GM19043 (cell line): ENCODE measurements around the gene FDXR.
"Not testable (repeated sequence)": the region's sequence is repeated elsewhere in the genome, so short reads cannot be mapped to it uniquely, and the experiment has no call there.

Experiments
- ATAC-seq: cut with Tn5 transposase; IDR thresholded peaks from one replicate; pipeline ENCODE4 v1.9.1; 2021; ENCODE audit warnings: low read depth; ENCODE audit not compliant: unreplicated experiment

Gene FDXR

DNA sequence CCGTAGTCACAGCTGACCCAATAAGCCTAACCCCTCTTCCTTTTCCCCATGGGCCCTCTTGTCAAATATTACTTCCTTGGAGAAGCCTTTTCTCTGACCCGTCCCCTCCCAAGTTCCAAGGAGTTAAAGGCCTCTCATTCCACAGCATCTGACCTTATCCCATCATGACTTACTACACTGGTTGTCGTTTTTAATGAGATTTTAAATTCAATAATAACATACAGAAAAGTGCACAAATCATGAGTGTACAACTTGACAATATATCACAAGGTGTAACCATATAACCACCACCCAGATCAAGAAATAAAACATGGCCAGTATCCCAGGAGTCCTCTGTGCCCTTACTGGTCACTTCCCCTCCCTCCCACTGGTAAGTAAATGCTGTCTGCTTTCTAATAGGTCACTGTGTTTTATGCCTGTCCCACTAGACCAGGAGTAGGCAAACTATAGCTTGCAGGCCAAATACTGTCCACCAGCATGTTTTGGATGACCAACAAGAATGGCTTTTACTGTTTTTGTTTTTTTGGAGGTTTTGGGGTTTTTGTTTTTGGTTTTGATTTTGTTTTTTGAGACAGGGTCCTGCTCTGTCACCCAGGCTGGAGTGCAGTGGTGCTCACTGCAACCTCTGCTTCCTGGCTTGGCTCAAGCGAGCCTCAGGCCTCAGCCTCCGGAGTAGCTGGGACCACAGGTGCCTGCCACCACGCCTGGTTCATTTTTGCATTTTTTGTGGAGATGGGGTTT lies 1.2 kb upstream of the FDXR start:
- no peak for ATAC-seq

DNA sequence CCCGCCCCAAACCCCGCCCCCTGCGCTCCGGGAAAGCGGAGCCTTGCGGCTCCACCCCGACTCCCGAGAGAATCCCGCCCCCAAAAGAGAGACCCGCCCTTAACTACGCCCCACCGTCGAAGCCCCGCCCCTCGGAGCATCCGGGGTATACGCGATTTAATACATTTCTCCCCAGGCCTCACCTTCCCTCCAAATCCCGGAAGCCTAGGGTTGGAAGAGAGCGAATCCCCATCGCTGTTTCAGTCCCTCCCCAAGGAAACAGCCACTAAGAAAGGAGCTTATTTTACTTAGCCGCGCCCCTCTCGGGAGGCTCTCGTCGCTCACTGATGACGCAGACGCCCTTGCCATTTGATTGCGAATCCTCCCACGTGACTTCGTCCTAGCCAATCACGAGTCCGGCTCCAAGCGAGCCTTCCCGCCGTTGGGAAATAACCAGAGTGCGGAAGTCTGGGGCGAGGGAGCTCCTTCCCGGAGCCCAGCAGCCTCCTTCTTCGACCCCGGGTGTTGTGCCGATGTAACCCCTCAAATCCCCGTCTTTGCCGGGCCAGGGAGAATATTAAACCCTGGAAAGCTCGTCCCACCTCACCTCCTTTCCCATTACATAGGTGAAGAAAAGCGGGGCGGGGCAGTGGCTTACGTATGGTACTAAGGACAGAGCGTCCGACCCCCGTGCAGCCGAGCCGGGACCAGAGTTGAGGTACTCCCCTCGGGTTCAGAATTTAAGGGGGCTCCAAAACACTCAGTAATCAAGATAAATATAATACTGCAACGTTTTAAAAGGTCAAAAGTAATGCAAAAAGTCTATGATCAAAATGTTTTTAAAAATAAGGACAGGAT lies 461 bp upstream of the FDXR start:
- ATAC-seq: peak; percentile 90

DNA sequence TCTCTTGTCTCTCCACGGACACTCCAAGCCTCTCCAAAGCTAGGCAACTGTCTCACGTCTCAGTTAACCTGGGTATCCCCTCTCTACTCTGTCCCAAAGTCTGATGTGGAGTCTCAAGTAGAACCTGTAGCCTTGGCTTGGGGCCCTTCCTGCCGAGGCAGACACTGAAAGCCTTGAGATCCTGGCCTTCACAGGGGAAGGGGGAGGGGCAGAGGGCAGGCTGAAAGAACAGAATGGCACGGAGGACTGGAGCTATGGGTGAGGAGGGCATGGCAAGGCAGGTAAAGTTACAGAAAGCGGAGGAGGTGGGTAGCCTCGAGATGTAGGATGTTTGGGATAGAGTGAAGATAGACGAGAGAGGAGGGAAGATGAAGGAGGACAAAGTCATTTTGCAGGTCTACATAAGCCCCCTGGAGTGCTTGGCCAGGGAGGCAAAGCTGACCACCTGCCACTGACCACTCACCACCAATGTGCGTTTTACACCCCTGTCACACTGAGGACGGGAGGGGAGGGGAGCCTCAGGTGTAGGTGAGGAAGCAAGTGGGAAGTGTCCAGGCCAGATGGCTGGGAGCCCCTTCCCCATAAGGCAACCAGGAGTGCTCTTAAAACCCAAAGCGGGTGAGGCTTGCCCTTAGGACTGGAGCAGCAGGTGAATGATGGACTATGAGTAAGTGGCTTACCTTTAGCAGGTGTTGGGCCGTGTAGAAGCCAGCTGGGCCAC lies 1.3 kb downstream of the FDXR start:
- no peak for ATAC-seq

DNA sequence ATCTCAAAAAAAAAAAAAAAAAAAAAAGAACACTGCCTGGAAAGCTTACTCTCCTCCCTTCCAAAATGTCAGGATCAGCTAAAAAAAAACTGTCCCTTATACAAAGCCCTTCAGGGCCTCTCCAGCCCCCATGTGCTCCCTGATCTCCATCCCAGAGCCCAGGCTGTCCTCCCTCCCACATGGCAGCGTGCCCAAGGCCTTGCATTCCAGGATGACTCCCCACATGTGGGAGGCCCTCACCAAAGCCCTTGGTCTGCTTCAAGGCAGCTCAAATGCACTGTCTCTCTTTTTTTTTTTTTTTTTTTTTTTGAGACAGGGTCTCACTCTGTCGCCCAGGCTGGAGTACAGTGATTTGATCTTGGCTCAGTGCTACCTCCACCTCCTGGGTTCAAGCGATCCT lies 2.3 kb downstream of the FDXR start:
- no peak for ATAC-seq

DNA sequence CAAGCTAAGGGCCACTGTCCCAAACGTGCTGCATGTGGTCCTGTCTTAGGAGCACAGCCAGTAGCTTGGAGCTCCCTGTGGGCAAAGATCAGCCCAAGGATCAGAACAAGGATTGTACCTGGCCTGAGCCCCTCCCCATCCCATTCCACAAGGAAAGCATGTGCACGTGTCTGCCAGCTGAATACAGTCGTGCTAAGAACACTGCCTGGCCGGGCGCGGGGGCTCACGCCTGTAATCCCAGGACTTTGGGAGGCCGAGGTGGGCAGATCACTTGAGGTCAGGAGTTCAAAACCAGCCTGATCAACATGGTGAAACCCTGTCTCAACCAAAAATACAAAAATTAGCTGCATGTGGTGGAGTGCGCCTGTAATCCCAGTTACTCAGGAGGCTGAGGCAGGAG lies 2.8 kb downstream of the FDXR start:
- ATAC-seq: not testable (repeated sequence)

DNA sequence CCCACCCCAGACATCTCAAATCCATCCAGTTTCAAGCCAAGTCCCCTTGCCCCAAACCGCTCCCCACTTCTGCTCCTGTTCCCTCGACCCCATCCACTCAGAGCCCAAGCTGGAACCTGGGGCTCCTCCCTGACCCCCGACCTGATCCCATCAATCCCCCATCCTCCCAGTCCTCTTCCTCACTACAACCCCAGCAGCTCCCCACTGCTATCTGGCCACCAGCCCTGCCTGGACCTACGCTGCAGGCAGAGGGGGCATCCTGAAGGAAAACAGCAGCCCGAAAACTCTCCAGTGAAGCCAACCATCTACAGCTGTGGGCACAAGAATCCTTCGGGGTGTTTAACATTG lies 3.9 kb downstream of the FDXR start:
- ATAC-seq: no peak

DNA sequence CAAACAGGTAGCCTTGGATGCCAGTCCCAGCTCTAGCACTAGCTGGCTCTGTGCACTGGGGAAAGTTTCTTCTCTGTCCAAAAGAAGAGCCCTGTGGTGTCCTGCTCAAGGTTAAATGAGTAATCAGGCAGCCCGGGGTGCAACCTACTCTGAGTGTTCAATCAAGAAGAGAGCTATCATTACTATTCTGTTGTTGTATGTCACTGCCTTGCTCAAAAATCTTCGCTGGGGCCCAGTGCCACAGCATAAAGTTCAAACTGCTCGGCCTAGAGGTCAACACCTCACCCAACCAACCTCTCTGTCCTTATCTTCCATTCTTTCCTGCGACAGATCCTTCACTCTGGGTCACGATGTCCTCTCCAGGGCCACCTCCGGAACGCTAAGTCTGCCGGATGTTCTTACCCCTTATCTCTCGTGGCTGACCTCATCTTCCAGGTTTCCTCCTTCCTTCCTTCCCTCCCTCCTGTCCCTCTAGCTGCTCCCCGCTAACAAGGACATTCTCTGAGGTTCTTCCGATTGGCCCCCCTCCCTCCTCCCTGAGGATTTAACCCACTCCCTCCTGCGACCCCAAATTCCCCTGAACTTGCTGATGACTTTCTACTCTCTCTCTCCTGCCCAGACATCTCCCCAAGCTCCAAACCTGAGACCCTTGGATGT lies 4.4 kb downstream of the FDXR start:
- ATAC-seq: no peak

DNA sequence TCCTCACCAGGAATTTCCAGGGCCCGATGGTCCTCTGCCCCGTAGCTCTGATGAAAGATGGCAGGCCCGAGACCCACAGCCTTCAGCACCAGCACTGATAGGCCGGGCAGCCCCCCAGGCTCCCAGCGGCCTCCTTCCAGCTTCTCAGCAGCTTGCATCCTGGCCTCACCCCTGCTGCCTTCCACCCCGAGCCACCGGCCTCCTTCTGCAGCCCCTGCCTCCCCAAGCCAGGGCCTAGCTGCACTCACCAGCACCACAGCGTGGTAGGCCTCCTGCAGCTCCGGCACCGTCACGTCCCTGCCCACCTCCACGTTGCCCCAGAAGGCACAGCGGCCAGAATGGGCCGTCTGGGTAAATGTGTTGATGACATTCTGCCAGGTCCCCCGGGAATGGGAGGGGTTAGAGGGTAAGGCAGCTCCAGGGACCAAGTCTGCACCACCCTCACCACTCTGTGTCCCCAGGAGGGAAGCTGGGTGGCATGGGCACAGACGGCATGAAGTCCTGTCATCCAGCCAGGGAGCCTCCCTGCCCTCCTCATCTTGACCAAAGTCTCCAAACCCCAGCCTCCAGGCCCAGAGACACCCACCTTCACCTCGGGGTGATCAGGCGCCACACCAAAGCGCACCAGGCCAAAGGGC lies 6.5 kb downstream of the FDXR start:
- no peak for ATAC-seq

DNA sequence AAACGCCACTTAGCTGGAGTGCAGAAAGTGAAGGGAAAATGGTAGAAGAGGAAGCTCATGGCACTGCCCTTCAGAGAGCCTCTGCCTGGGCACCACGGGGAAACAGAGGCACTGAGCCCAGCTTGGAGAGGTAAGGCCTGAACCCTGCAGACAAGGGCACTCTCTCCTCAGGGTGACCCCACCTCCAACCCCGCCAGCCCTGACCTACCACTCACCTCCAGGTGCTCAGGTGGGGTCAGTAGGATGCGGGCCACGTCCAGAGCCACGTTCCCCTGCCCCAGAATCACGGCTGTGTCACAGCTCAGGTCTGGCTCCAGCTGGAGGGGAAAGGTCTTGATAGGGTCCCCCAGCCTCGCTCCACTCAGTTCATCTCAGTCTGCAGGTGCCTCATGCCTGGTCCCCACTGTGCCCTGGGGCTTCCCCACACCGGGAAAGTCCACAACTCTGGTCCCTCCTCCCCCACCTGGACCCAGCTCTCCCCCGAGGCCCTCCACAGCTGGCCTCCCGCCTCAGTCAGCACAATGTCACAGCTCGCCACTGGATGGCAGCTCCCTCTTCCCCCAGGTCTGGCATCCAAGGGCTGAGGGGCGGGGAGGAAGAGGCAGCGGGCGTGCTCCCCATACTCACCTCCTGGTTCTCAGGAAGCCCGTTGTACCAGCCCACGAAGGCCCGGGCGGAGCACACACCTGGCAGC lies 7.1 kb downstream of the FDXR start:
- no peak for ATAC-seq

DNA sequence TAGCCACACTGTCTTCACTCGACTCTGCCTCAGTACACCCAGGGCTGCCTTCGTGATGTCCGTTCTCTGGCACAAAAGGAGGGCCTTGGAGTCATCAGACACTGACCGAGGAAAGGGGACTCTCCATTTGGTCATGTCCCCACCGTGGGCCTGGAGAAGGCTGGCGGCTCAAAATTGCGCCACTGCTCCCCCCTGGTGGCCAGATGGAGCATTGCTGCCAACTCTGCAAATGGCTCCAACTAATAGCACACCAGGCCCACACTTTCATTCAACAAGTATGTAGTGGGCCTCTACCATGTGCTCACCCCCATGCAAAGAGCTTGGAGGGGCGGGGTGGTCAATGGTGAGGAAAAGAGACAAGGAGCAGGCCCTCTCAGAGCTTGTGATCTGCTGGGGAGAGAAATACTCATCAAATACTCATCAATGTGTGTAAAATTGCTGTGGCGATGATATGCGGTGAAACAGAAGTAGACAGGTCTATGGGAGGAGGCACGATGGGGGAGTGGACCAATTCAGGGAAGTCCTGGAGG lies 7.9 kb downstream of the FDXR start:
- no peak for ATAC-seq

DNA sequence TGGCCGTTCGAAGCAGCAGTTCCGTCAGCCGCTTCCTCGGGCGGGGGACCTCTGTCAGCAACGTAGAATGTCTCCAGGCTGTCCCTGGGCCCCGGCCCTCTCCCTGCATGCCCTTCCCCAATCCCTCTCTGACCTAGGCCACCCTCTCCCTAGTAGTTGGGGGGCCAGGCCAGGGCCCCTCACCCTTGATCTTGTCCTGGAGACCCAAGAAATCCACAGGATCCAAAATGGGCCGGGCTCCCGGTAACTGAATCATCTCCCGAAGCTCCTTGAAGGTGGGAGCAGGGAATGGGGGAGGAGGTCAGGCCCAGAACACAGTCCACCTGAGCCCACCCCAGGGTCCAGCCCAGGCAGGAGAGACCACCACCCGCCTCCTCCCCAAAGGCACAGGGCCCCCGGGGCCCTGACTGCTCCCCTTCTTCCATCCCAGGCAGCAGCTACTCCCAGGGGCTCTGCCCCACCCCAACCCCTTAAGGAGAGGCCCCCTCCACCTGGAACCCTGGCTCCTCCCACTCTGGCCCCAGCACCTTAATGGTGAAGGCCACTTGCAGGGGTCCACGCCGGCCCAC lies 8.4 kb downstream of the FDXR start:
- no peak for ATAC-seq

DNA sequence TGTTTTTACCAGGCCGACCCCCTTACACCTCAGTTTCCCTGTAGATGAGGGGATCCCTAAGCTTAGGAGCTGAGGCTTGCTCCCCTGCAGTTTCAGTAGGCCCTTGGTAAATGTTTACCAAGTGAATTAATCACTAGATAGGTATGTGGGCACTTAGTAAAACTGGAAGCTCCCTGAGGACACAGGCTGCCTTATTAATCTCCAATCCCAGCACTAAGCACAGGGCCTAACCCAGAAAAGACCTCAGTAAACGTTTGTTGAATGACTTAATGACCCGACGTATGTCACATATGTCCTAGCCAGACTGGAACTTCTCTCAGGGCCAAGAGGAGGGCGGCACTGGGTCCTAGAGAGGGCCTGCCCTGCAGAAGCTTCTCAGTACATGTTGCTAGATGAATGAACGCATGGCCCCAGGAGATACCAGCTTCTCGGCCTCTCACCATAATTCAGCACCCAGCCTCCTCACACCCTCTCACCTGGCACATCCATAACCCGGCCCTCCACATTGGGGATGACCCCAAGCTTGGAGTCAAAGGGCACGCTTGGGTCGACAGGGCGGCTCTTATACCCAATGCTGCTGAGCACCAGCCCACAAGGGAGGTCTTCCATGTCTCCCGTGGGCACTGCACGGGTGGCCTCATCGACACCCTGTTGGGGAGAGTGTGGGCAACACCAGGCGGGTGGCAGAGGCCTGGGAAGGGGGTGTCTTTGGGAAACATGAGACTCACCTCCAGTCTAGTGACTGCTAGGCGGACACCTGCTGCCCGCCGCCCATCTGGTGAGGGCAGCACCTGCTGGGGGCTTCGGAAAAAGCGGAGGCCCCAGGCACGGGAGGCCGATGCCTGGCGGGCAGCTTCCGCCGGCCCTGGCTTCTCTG lies 9.1 kb downstream of the FDXR start:
- no peak for ATAC-seq

DNA sequence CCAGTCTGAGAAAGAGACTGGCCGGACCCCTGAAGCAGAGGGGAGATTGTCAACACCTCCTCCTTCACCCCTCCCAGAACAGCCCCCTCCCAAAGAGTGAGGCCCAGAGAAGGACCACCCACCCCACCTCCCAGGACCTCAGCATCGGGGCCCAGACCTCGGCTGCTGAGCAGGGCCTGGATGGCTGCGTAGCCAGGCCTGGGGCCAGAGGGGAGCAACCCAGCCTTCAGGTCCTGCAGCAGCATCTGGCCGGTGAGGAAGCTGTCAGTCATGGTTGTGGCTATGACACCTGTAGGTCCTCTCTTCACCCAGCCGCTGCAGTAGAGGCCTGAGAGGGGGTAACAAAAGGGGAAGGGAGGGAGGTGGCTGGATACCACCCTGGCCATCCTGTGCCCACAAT lies 9.9 kb downstream of the FDXR start:
- no peak for ATAC-seq

DNA sequence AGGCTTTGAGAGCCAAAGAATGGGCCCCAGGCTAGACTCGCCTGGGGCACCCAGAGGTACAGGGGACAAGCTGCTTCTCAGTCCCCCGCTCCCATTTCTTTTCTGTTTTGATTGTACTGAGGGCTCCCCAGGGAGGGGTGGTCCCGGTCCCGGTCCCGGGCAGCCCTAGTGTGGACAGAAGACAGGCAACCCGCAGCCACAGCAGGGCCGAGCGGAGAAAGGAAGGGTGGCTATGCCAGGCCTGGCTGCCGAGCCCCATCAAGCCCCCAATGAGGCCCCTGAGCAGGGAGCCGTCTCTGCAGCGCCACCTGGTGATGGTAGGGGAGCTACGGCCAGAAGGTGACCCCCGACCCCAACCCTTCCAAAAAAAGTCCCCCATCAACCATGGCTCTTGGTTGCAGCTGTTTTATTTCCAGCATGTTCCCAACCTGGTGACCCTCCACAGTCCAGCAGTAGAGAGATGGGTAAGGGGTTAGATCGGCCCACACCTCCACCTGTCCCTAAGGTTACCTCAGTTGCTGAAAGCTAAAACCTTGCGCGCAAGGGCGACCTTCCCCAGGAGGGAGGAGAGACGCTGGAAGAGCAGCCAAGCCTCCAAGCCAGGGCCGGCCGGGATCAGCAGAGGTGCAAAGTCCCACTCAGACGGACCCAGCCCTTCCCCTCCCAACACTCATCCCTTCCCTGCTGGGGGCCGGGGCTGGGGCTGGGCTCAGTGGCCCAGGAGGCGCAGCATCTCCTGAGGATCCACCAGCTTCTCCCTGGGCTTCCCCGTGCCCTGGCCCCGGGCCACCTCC lies 10.5 kb downstream of the FDXR start:
- ATAC-seq: no peak

DNA sequence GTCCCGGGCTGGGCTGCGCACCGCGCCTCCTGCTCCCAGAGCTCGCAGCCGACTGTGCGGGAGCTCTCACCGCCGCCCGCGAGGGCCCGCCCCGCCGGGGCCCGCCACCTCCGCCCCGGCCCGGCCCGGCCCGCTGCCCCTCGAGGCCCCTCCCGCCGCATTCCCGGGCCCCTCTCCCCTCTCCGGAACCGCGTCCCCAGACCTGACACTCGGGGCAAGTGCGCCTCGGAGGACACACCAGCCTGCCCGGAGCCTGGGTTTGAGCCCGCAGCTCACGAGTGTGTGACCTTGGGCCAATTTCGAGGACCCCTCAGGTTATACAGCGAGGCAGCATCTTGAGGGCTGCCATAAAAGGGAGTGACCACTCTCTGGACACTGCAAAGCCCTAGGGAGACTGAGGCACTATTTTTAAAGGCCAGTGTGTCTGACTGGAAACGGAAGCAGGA lies 11.1 kb downstream of the FDXR start:
- no peak for ATAC-seq

DNA sequence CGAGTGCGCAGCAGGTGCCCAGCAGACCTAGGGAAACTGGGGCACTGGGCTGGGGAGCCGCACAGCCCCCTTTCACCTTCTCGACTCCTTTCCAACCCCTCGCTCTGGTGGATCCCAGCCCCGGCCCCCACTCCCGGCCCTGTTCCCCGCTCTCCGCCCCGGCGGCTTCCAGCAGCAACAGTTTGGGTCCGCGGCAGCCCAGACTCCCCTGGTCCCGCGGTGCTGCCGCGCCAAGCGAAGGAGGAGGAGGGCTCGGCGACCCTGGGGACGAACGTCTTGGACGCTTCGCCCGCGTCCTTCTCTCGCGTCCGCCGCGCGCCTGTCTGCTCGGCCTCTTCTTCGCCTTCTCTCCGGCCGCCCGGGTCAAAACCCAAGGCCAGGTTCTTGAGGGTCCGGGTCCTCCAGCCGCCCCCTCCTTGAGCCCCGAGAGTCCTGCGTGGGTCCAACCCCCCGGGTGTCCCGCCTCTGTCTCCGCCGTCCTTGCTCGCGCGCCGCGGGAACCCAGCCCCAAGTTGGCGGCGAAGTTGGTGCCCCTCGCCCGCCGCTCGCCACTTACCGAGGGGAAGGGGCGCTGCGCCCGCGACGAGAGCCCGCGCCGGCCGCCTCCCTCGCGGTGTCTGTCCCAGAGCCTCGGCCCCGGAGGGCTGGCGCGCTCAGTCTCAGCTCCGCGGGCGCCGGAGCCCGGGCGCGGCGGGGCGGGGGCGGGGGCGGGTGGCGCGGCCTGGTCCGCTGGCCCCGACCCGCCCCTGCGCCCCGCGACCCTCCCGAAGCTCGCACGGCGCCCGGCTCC lies 11.7 kb downstream of the FDXR start:
- ATAC-seq: no peak
